Astrocyte of the spinal cord (primary cell): ENCODE results near the gene GPHA2.

Experiments
- DNase-seq: peaks from one replicate; pipeline ENCODE4 v3.0.0; 2011; ENCODE audit warnings: low read depth, low spot score
- H3K4me3 ChIP-seq: 2 replicates; pipeline ENCODE4 v1.5.1; 2011; ENCODE audit warnings: low read depth, mild to moderate bottlenecking, low read length, moderate library complexity
- CTCF ChIP-seq: IDR thresholded peaks from 2 replicates; pipeline ENCODE4 v1.5.1; 2012; ENCODE audit warnings: low read depth, mild to moderate bottlenecking, low read length, inconsistent platforms
- in situ Hi-C: cut with HindIII; loops from 2 replicates; pipeline ENCODE4 v1.10.0; 2017; ENCODE audit warnings: low sequenced_read_pairs

The GPHA2 gene

GRCh38 chr11:64888729-64889511 lies 46.8 kb downstream of the GPHA2 start:
- no peak overlapping the region for H3K4me3 ChIP-seq
- DNase-seq, result no peak
- no peak for TF ChIP-seq CTCF
- in situ Hi-C loops, result no loop called here

- no peak for TF ChIP-seq CTCF
- DNase-seq, result no peak
- in situ Hi-C loops, result no loop called here
- no peak overlapping the region for H3K4me3 ChIP-seq
Observed at GRCh38 chr11:64888406-64888728, 47.3 kb downstream of the GPHA2 start.

GRCh38 chr11:64887757-64888405 lies 47.8 kb downstream of the GPHA2 start:
- no peak overlapping the region for H3K4me3 ChIP-seq
- TF ChIP-seq CTCF, result peak; percentile 89
- in situ Hi-C loops, result no loop called here
- peak; percentile 58 for DNase-seq

- TF ChIP-seq CTCF, result no peak
- no peak for DNase-seq
- in situ Hi-C loops, result no loop called here
- H3K4me3 ChIP-seq, result no peak overlapping the region
Observed at GRCh38 chr11:64887234-64887756, 48.4 kb downstream of the GPHA2 start.

GRCh38 chr11:64885367-64886286 lies 50.1 kb downstream of the GPHA2 start:
- in situ Hi-C loops, result no loop called here
- no peak for TF ChIP-seq CTCF
- H3K4me3 ChIP-seq, result no peak overlapping the region
- peak; percentile 58 for DNase-seq
